Measurements from ENCODE around the gene PARVA. TPM values are rescaled to one million over a fixed set of nuclear protein-coding genes. Genes with fewer than 3 reads are reported as not detected.

The PARVA gene
- total and polyA plus RNA-seq, 4 experiments from 2014 or later, result 0.75 to 2.4 (median 1.4) TPM

DNA sequence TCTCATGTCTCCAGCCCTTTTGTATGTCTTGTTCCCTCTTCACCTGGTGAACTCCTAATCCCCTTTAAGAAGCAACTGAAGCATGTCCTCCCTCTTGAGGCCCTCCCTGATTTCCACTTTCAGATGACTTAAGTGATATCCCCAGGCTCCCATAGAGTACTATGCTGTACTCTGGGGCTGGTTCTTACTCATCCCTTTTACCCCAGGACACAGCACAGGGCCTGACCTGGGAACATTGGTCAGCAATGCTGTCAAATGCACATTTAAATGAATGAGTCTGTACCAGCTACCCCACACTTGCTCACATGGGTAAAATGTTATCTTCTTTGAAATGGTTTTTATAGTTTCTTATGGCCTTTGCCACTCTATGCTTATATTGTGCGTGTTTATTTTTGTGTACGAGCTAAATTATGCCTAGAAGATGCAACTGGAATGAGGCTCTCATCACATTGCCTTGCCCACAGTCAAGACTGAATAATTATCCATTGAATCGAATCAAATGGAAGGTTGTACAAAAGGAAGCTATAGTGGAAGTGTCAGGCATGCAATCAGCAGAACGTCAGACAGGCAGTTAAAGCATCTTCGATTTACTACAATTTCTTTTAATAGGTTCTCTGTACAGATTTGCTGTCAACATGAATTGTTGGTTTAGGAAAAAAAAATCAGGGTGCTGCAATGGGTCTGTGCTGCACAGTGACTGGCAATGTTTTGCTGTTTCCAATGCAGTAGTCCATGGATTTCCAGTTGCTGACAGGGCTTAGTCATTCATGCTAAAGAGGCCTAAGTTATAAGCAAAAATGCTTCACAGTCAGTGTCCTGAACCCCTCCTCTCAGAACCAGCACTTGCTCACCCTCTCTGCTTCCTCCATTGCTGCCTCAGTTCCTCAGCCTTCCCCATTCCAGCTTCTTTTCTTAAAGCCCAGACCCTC is 79.5 kb downstream of the PARVA start:
- H3K4me3 ChIP-seq (ENCODE audit: low read length in 2 of 2), result no peak overlapping the region
- no peaks in the 10 kb centered on the region for H3K36me3 ChIP-seq (ENCODE audit: insufficient read depth, low read length)
- no peaks in the 10 kb centered on the region for H3K9me3 ChIP-seq (ENCODE audit: control insufficient read depth in 1 of 2, low read length in 2 of 2)
- DNase-seq, result no peak
- ChIA-PET CTCF (ENCODE audit: partially characterized antibody) (no interaction called here), POLR2A (ENCODE audit: partially characterized antibody) (no interaction called here)
- H3K4me1 ChIP-seq (ENCODE audit: insufficient read depth, low read length), result no peaks in the 10 kb centered on the region
- no peak overlapping the region for H3K4me3 Mint-ChIP-seq
- H3K36me3 Mint-ChIP-seq, result no peaks in the 10 kb centered on the region
- H3K27me3 ChIP-seq (ENCODE audit: insufficient read depth, low read length), result no peaks in the 10 kb centered on the region
- H3K4me1 Mint-ChIP-seq, result no peaks in the 10 kb centered on the region
- H3K9me3 Mint-ChIP-seq, result no peaks in the 10 kb centered on the region
- peaks cover 0 to 2% of the 10 kb centered on the region in 2 donors for H3K27me3 Mint-ChIP-seq
- no peak overlapping the region for H3K27ac ChIP-seq (ENCODE audit: low read depth, low read length)
- no peak overlapping the region for H3K27ac Mint-ChIP-seq
- intact Hi-C loops (cut with micrococcal nuclease), result no loop called here

DNA sequence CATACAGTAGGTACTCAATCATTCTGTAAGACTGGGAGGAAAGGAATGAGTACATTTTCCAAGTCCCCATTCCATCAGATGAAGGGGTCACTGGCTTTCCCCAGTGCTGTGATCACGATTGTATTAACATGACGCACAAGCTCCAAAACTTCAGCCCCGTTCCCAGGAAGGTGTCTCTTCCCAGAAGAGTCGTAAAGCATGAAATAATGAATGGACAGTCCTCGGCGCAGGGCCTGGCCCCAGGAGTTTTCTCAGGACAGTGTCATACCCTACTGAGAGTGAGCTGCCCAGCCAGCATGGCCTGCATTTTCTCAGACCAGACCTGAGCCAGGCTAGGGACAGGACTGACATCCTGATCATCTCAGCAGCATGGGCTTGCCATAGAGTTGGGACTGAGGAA is 80.7 kb downstream of the PARVA start:
- POLR2A ChIA-PET (ENCODE audit: partially characterized antibody), result no interaction called here
- H3K4me1 Mint-ChIP-seq, result no peaks in the 10 kb centered on the region
- Histone ChIP-seq H3K4me1 (ENCODE audit: insufficient read depth, low read length) (no peaks in the 10 kb centered on the region), H3K36me3 (ENCODE audit: insufficient read depth, low read length) (no peaks in the 10 kb centered on the region), H3K9me3 (ENCODE audit: control insufficient read depth in 1 of 2, low read length in 2 of 2) (no peaks in the 10 kb centered on the region), H3K27ac (ENCODE audit: low read depth, low read length) (no peak overlapping the region), H3K27me3 (ENCODE audit: insufficient read depth, low read length) (no peaks in the 10 kb centered on the region), H3K4me3 (ENCODE audit: low read length in 2 of 2) (no peak overlapping the region)
- no peaks in the 10 kb centered on the region for H3K9me3 Mint-ChIP-seq
- no peak for DNase-seq
- no peaks in the 10 kb centered on the region for H3K36me3 Mint-ChIP-seq
- intact Hi-C loops (cut with micrococcal nuclease), result no loop called here
- H3K27ac Mint-ChIP-seq, result no peak overlapping the region
- CTCF ChIA-PET (ENCODE audit: partially characterized antibody), result no interaction called here
- peaks cover 0 to 1% of the 10 kb centered on the region in 2 donors for H3K27me3 Mint-ChIP-seq
- no peak overlapping the region for H3K4me3 Mint-ChIP-seq

DNA sequence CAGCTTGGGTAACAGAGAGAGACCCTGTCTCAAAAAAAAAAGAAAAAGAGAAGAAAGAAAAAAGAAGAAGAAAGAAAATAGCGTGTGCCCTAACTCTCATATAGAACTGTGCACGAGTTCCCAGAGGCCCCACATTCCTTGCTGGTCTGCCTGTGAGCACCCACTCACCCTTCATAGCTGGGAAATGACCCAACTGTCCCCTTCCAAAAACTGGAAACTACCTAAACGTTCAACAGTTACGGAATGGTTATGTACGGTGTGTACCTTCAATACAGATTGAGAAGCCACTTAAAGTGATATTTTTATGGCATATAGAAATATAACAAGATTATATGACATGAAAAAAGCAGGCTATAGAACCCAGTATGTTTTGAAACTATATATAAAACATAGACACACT is 82.0 kb downstream of the PARVA start:
- no peak for DNase-seq
- H3K9me3 ChIP-seq (ENCODE audit: control insufficient read depth in 1 of 2, low read length in 2 of 2), result no peaks in the 10 kb centered on the region
- no peak overlapping the region for H3K27ac ChIP-seq (ENCODE audit: low read depth, low read length)
- ChIA-PET CTCF (ENCODE audit: partially characterized antibody) (no interaction called here), POLR2A (ENCODE audit: partially characterized antibody) (no interaction called here)
- intact Hi-C loops (cut with micrococcal nuclease), result no loop called here
- no peaks in the 10 kb centered on the region for H3K4me1 ChIP-seq (ENCODE audit: insufficient read depth, low read length)
- Mint-ChIP-seq H3K27me3 (peaks cover 0 to 2% of the 10 kb centered on the region in 2 donors), H3K36me3 (no peaks in the 10 kb centered on the region), H3K9me3 (peaks cover 0 to 7% (median 3%) of the 10 kb centered on the region in 8 donors), H3K27ac (no peak overlapping the region), H3K4me1 (no peaks in the 10 kb centered on the region), H3K4me3 (no peak overlapping the region)
- H3K36me3 ChIP-seq (ENCODE audit: insufficient read depth, low read length), result no peaks in the 10 kb centered on the region
- H3K4me3 ChIP-seq (ENCODE audit: low read length in 2 of 2), result no peak overlapping the region
- no peaks in the 10 kb centered on the region for H3K27me3 ChIP-seq (ENCODE audit: insufficient read depth, low read length)

DNA sequence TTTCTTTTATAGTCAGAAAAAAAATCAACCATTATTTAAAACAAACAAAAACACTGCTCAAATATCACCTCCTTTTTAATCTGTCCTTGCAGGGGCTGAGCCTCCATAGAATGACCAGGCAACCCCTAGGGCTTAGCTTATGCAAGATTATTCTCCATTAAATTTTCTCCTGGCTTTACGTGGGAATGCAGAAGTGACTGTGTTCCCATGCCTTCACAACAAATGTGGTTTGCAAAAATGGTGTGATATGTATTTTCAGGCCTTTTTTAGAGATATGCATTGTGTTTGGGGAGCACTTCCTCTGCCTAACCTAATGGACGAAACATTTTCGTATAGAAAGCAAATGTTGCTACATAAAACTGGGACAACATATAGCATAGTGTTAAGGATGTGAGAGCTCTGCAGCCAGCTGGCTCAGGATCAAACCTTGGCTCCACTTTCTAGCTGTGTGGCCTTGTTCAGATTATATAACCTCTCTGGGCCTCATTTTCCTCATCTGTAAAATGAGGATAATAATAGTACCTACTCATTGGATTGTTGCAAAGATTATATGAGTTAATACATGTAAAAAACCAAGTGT is 82.6 kb downstream of the PARVA start:
- no peak overlapping the region for H3K4me3 Mint-ChIP-seq
- H3K36me3 Mint-ChIP-seq, result no peaks in the 10 kb centered on the region
- intact Hi-C loops (cut with micrococcal nuclease), result no loop called here
- ChIA-PET CTCF (ENCODE audit: partially characterized antibody) (no interaction called here), POLR2A (ENCODE audit: partially characterized antibody) (no interaction called here)
- Histone ChIP-seq H3K27me3 (ENCODE audit: insufficient read depth, low read length) (no peaks in the 10 kb centered on the region), H3K36me3 (ENCODE audit: insufficient read depth, low read length) (no peaks in the 10 kb centered on the region), H3K4me1 (ENCODE audit: insufficient read depth, low read length) (no peaks in the 10 kb centered on the region), H3K9me3 (ENCODE audit: control insufficient read depth in 1 of 2, low read length in 2 of 2) (no peaks in the 10 kb centered on the region), H3K4me3 (ENCODE audit: low read length in 2 of 2) (no peak overlapping the region), H3K27ac (ENCODE audit: low read depth, low read length) (no peak overlapping the region)
- peaks cover 0 to 2% of the 10 kb centered on the region in 2 donors for H3K27me3 Mint-ChIP-seq
- DNase-seq, result no peak
- H3K4me1 Mint-ChIP-seq, result no peaks in the 10 kb centered on the region
- no peak overlapping the region for H3K27ac Mint-ChIP-seq
- H3K9me3 Mint-ChIP-seq, result peaks cover 0 to 12% (median 6%) of the 10 kb centered on the region in 8 donors

DNA sequence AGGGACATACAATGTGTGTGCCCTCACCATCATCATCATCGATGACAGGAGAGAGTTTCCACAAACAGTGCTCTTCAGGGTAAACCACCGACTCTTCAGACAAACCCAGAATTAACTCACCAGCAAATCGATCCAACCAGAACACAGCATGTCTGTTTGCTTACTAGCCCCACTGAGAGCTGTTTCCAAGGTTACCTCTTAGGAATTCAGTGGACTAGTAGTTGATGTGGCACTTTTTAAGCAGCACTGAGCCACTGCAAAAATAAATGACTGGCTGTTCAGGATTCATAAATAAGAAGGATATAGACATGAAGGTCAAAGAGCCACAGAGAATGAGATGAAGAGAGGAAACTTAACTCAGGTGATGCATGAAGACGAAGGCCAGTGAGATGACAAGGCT is 83.1 kb downstream of the PARVA start:
- H3K9me3 ChIP-seq (ENCODE audit: control insufficient read depth in 1 of 2, low read length in 2 of 2), result no peaks in the 10 kb centered on the region
- intact Hi-C loops (cut with micrococcal nuclease), result no loop called here
- no peaks in the 10 kb centered on the region for H3K36me3 ChIP-seq (ENCODE audit: insufficient read depth, low read length)
- DNase-seq, result no peak
- no peak overlapping the region for H3K4me3 ChIP-seq (ENCODE audit: low read length in 2 of 2)
- no peaks in the 10 kb centered on the region for H3K4me1 Mint-ChIP-seq
- ChIA-PET POLR2A (ENCODE audit: partially characterized antibody) (no interaction called here), CTCF (ENCODE audit: partially characterized antibody) (no interaction called here)
- H3K27me3 Mint-ChIP-seq, result peaks cover 0 to 2% of the 10 kb centered on the region in 2 donors
- no peaks in the 10 kb centered on the region for H3K4me1 ChIP-seq (ENCODE audit: insufficient read depth, low read length)
- no peaks in the 10 kb centered on the region for H3K36me3 Mint-ChIP-seq
- H3K9me3 Mint-ChIP-seq, result peaks cover 0 to 15% (median 7%) of the 10 kb centered on the region in 8 donors
- H3K27ac ChIP-seq (ENCODE audit: low read depth, low read length), result no peak overlapping the region
- no peak overlapping the region for H3K4me3 Mint-ChIP-seq
- H3K27ac Mint-ChIP-seq, result no peak overlapping the region
- H3K27me3 ChIP-seq (ENCODE audit: insufficient read depth, low read length), result no peaks in the 10 kb centered on the region

- ChIA-PET CTCF (ENCODE audit: partially characterized antibody) (no interaction called here), POLR2A (ENCODE audit: partially characterized antibody) (no interaction called here)
- Histone ChIP-seq H3K4me1 (ENCODE audit: insufficient read depth, low read length) (no peaks in the 10 kb centered on the region), H3K4me3 (ENCODE audit: low read length in 2 of 2) (no peak overlapping the region), H3K36me3 (ENCODE audit: insufficient read depth, low read length) (no peaks in the 10 kb centered on the region), H3K27ac (ENCODE audit: low read depth, low read length) (no peak overlapping the region), H3K9me3 (ENCODE audit: control insufficient read depth in 1 of 2, low read length in 2 of 2) (no peaks in the 10 kb centered on the region), H3K27me3 (ENCODE audit: insufficient read depth, low read length) (no peaks in the 10 kb centered on the region)
- H3K36me3 Mint-ChIP-seq, result no peaks in the 10 kb centered on the region
- H3K4me3 Mint-ChIP-seq, result no peak overlapping the region
- H3K9me3 Mint-ChIP-seq, result peaks cover 0 to 21% (median 8%) of the 10 kb centered on the region in 8 donors
- no peaks in the 10 kb centered on the region for H3K4me1 Mint-ChIP-seq
- H3K27me3 Mint-ChIP-seq, result peaks cover 0 to 2% of the 10 kb centered on the region in 2 donors
- no peak for DNase-seq
- intact Hi-C loops (cut with micrococcal nuclease), result no loop called here
- H3K27ac Mint-ChIP-seq, result no peak overlapping the region
These were observed 84.1 kb downstream of the PARVA start for GRCh38 chr11:12461516-12461915.

- ChIA-PET CTCF (ENCODE audit: partially characterized antibody) (no interaction called here), POLR2A (ENCODE audit: partially characterized antibody) (no interaction called here)
- Mint-ChIP-seq H3K4me1 (no peaks in the 10 kb centered on the region), H3K27ac (no peak overlapping the region), H3K27me3 (peaks cover 0 to 1% of the 10 kb centered on the region in 2 donors), H3K36me3 (no peaks in the 10 kb centered on the region), H3K4me3 (no peak overlapping the region), H3K9me3 (peaks cover 0 to 21% (median 8%) of the 10 kb centered on the region in 8 donors)
- Histone ChIP-seq H3K4me3 (ENCODE audit: low read length in 2 of 2) (no peak overlapping the region), H3K27ac (ENCODE audit: low read depth, low read length) (no peak overlapping the region), H3K4me1 (ENCODE audit: insufficient read depth, low read length) (no peaks in the 10 kb centered on the region), H3K27me3 (ENCODE audit: insufficient read depth, low read length) (no peaks in the 10 kb centered on the region), H3K36me3 (ENCODE audit: insufficient read depth, low read length) (no peaks in the 10 kb centered on the region), H3K9me3 (ENCODE audit: control insufficient read depth in 1 of 2, low read length in 2 of 2) (no peaks in the 10 kb centered on the region)
- no peak for DNase-seq
- intact Hi-C loops (cut with micrococcal nuclease), result no loop called here
These were observed 86.9 kb downstream of the PARVA start for GRCh38 chr11:12464303-12464702.
